DND-41 (cell line): ENCODE measurements around the gene TTC23L.

Experiments
- EZH2 ChIP-seq: IDR thresholded peaks from 3 replicates; pipeline ENCODE4 v1.6.1; 2012; ENCODE audit warnings: borderline replicate concordance, low read depth, mild to moderate bottlenecking, moderate library complexity, low read length, inconsistent platforms; ENCODE audit not compliant: severe bottlenecking
- TF ChIP-seq, protein P1 (sequence below): IDR thresholded peaks from 2 replicates; pipeline ENCODE4 v1.5.1; 2012; ENCODE audit warnings: borderline replicate concordance, low read length, moderate library complexity, mild to moderate bottlenecking; ENCODE audit not compliant: poor library complexity, severe bottlenecking; ENCODE audit errors: extremely low read depth

DNA sequence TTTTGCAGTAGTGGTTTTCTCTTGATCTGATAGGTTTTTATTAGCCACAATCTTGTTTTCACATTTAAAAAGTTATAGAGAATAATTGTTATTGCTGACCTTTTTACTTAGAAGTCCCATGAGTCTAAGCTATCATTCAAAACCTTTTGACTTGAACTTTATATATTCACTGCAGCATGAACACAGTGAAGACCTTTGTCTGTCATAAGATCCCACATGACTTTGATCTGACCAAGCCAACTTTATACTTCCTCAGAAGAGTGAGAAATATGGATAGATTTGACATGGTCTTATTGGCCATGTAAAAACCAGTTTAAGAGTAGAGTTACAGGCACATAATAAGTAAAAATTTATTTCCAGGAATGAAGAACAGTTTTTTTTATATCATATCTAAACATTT, 42.3 kb downstream of the TTC23L start:
- TF ChIP-seq, protein P1, sequence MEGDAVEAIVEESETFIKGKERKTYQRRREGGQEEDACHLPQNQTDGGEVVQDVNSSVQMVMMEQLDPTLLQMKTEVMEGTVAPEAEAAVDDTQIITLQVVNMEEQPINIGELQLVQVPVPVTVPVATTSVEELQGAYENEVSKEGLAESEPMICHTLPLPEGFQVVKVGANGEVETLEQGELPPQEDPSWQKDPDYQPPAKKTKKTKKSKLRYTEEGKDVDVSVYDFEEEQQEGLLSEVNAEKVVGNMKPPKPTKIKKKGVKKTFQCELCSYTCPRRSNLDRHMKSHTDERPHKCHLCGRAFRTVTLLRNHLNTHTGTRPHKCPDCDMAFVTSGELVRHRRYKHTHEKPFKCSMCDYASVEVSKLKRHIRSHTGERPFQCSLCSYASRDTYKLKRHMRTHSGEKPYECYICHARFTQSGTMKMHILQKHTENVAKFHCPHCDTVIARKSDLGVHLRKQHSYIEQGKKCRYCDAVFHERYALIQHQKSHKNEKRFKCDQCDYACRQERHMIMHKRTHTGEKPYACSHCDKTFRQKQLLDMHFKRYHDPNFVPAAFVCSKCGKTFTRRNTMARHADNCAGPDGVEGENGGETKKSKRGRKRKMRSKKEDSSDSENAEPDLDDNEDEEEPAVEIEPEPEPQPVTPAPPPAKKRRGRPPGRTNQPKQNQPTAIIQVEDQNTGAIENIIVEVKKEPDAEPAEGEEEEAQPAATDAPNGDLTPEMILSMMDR = no peak
- no peak for TF ChIP-seq EZH2
